GM12878 (cell line): ENCODE results near the gene SIRT5. TPM values are rescaled to one million over a fixed set of nuclear protein-coding genes. Genes with fewer than 3 reads are reported as not detected.

ENCODE experiments used
- ATAC-seq: fragments of 200-7000 bp; cut with Tn5 transposase; 3 replicates; pipeline ENCODE4 v1.9.1; 2020; ENCODE audit warnings: mild to moderate bottlenecking, moderate library complexity
- BruUV-seq: library from RNA; stranded (reverse); fragments of 400-500 nt; replicated peaks from 2 replicates; lab custom pipeline; 2021; lab: Mats Ljungman, UMichigan
- CTCF ChIA-PET: fragments of 300-600 bp; sonication (Branson Sonifier 250); formaldehyde crosslinking; extraction: SDS; loops from one replicate; lab custom pipeline; 2021; ENCODE audit warnings: inconsistent platforms; lab: Yijun Ruan, JAX
- POLR2A ChIA-PET: fragments of 350-600 bp; formaldehyde crosslinking; extraction: SDS; loops from one replicate; lab custom pipeline; 2021; ENCODE audit warnings: inconsistent platforms; lab: Charles Lee
- RAD21 ChIA-PET: fragments of 300-600 bp; sonication (Branson Sonifier 250); formaldehyde crosslinking; loops from one replicate; lab custom pipeline; 2023; ENCODE audit warnings: antibody characterized with exemption; ENCODE audit not compliant: unreplicated experiment; lab: Charles Lee
- SMC1A ChIA-PET: fragments of 300-600 bp; sonication (Branson Sonifier 250); formaldehyde crosslinking; loops from one replicate; lab custom pipeline; 2023; ENCODE audit not compliant: unreplicated experiment, uncharacterized antibody; lab: Charles Lee
- DNase-seq: peaks from one replicate; pipeline ENCODE4 v3.0.0-alpha.2; 2011; ENCODE audit warnings: low read depth, low spot score
- FAIRE-seq: peaks from 3 replicates; lab custom pipeline; 2011; peaks lifted over from hg19 to GRCh38; lab: Jason Lieb, UNC
- H2AFZ ChIP-seq: 2 replicates; pipeline ENCODE4 v1.6.0; 2011; ENCODE audit warnings: low read depth, low read length, control low read depth; ENCODE audit not compliant: control insufficient read depth
- H3K27ac ChIP-seq: 2 replicates; pipeline ENCODE4 v1.5.1; 2011; ENCODE audit warnings: control low read depth; ENCODE audit not compliant: control insufficient read depth, insufficient read depth
- H3K27me3 ChIP-seq, 2 experiments: replicated peaks in 1 of 2; 2 replicates each; pipeline versions ENCODE4 v1.6.0 to v1.6.1; 2011; ENCODE audit warnings: low read length in 1 of 2; ENCODE audit not compliant: control insufficient read depth in 2 of 2, insufficient read depth in 2 of 2
- H3K36me3 ChIP-seq, 2 experiments: 2 replicates each; pipeline ENCODE4 v1.5.1; 2011; ENCODE audit warnings: low read length in 1 of 2; ENCODE audit not compliant: control insufficient read depth in 2 of 2, insufficient read depth in 2 of 2
- H3K4me1 ChIP-seq: 2 replicates; pipeline ENCODE4 v1.6.1; 2011; ENCODE audit warnings: mild to moderate bottlenecking, low read length, moderate library complexity, mixed read lengths; ENCODE audit not compliant: control insufficient read depth, insufficient read depth
- H3K4me2 ChIP-seq: 2 replicates; pipeline ENCODE4 v1.6.0; 2011; ENCODE audit warnings: control low read depth; ENCODE audit not compliant: control insufficient read depth, insufficient read depth
- H3K4me3 ChIP-seq: fragments of 200-600 bp; sonication (generic); 2 replicates; pipeline ENCODE4 v1.5.1; 2016
- H3K79me2 ChIP-seq: 2 replicates; pipeline ENCODE4 v1.6.0; 2011; ENCODE audit warnings: low read length; ENCODE audit not compliant: control insufficient read depth, insufficient read depth
- H3K9ac ChIP-seq: 2 replicates; pipeline ENCODE4 v1.8.0; 2011; ENCODE audit warnings: low read length, control low read depth, mixed read lengths; ENCODE audit not compliant: control insufficient read depth, insufficient read depth
- H3K9me3 ChIP-seq: replicated peaks from 3 replicates; pipeline ENCODE4 v1.5.1; 2011; ENCODE audit warnings: mild to moderate bottlenecking, low read length; ENCODE audit not compliant: control insufficient read depth, insufficient read depth
- H4K20me1 ChIP-seq: 2 replicates; pipeline ENCODE4 v1.6.0; 2011; ENCODE audit not compliant: control insufficient read depth, insufficient read depth
- CBFB ChIP-seq: IDR thresholded peaks from 2 replicates; pipeline ENCODE4 v1.6.1; 2016; ENCODE audit warnings: antibody characterized with exemption, low read depth
- ESRRA ChIP-seq: IDR thresholded peaks from 2 replicates; pipeline ENCODE4 v1.6.1; 2012; ENCODE audit warnings: mild to moderate bottlenecking, low read length, improper control_type of control experiment
- ETV6 ChIP-seq, 2 experiments: fragments of 450-650 bp in 1 of 2; IDR thresholded peaks in 1 of 2; conservative IDR thresholded peaks in 1 of 2; 2 replicates each; pipeline ENCODE4 v1.6.1; 2014; ENCODE audit warnings: antibody characterized with exemption in 1 of 2, borderline replicate concordance in 1 of 2, low read depth in 1 of 2, mild to moderate bottlenecking in 1 of 2, moderate library complexity in 1 of 2
- SPI1 ChIP-seq: IDR thresholded peaks from 2 replicates; pipeline ENCODE4 v1.6.1; 2011; ENCODE audit warnings: low read depth, mild to moderate bottlenecking, low read length, moderate library complexity, borderline replicate concordance; ENCODE audit not compliant: insufficient read depth
- WRNIP1 ChIP-seq: IDR thresholded peaks from 2 replicates; pipeline ENCODE4 v1.6.1; 2011; ENCODE audit warnings: low read depth, low read length, improper control_type of control experiment, borderline replicate concordance
- ZZZ3 ChIP-seq: IDR thresholded peaks from 2 replicates; pipeline ENCODE4 v1.6.1; 2011; ENCODE audit warnings: low read depth; ENCODE audit not compliant: control insufficient read depth, insufficient read length
- WGBS: methylation state at CpG from one replicate; pipeline ENCODE4 v1.1.6; 2016; ENCODE audit warnings: low lambda C conversion rate; ENCODE audit not compliant: insufficient replicate concordance, insufficient coverage; ENCODE audit errors: missing lambda C conversion rate; 5-methylcytosine and 5-hydroxymethylcytosine counted together
- in situ Hi-C: fragments of 300-500 bp; cut with MboI; formaldehyde crosslinking; loops from 9 replicates; pipeline ENCODE4 v1.14.3; 2018; ENCODE audit warnings: mixed read lengths
- intact Hi-C: fragments of 100-400 bp; cut with micrococcal nuclease; formaldehyde crosslinking; loops from one replicate; pipeline ENCODE4 v1.14.2; 2022; ENCODE audit not compliant: unreplicated experiment
- polyA plus RNA-seq, 11 experiments: library from polyadenylated mRNA; depleted of rRNA in 4 of 11; unstranded in 6 of 11; stranded (reverse) in 5 of 11; fragments of >200 nt; fragmentation: Nextera tagmentation in 4 of 11; fragmentation: Illumina TruSeq in 1 of 11; extraction: Ambion mirVana in 4 of 11; extraction: Trizol in 1 of 11; gene quantifications; 1 replicate in 1 of 11; 2 replicates in 10 of 11; pipeline versions ENCODE4 v1.2.1 to v1.2.3, GENCODE V29; 2011 to 2016; ENCODE audit warnings: inconsistent platforms in 2 of 11, missing spikeins in 2 of 11, low read depth in 1 of 11
- total RNA-seq, 4 experiments: library from RNA; depleted of rRNA in 3 of 4; stranded (reverse); fragments of >200 nt in 3 of 4; fragmentation: Illumina TruSeq in 1 of 4; extraction: Trizol in 1 of 4; gene quantifications; 2 replicates each; pipeline versions ENCODE4 v1.2.1 to v1.2.3, GENCODE V29; 2013 to 2021
- TF ChIP-seq, protein P1 (sequence below), 3 experiments: IDR thresholded peaks in 2 of 3; conservative IDR thresholded peaks in 1 of 3; 2 replicates each; pipeline ENCODE4 v1.5.1; 2011; ENCODE audit warnings: low read depth in 3 of 3, low read length in 3 of 3, mild to moderate bottlenecking in 3 of 3, control low read depth in 2 of 3, moderate library complexity in 2 of 3, inconsistent platforms in 1 of 3, mixed read lengths in 1 of 3; ENCODE audit not compliant: control insufficient read depth in 2 of 3, insufficient read depth in 1 of 3; ENCODE audit errors: extremely low read depth in 1 of 3
- TF ChIP-seq, protein P2 (sequence below): fragments of 450-650 bp; IDR thresholded peaks from 2 replicates; pipeline ENCODE4 v1.6.1; 2016; ENCODE audit warnings: mild to moderate bottlenecking, moderate library complexity, borderline replicate concordance
- TF ChIP-seq, protein P3 (sequence below): fragments of 450-650 bp; IDR thresholded peaks from 2 replicates; pipeline ENCODE4 v1.6.1; 2018; ENCODE audit warnings: borderline replicate concordance, mild to moderate bottlenecking; ENCODE audit not compliant: partially characterized antibody
- TF ChIP-seq, protein P4 (sequence below): IDR thresholded peaks from 2 replicates; pipeline ENCODE4 v1.6.1; 2011; ENCODE audit warnings: borderline replicate concordance, low read depth, mild to moderate bottlenecking, moderate library complexity, low read length; ENCODE audit not compliant: insufficient read depth, poor library complexity, severe bottlenecking

Gene SIRT5
- total and polyA plus RNA-seq, 10 of the 15 experiments (the other 5 are each of a cell fraction or from before 2014, with no cell fraction given), result 1.7 to 12.4 (median 10.0) TPM

DNA sequence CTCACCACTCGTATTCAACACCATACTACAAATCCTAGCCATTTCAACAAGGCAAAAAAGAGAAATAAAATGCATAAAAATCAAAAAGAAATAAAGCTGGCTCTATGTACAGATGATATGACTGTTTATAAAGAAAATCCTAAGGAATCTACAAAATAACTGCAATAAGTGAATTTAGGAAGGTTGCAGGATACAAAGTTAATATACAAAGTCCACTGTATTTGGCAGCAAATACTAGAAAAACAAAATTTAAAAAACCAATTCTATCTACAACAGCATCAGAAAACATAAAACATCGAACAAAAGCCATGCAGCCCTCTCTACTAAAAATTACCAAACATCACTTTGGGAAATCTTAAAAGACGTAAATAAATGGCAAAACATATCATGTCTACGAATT is 89.6 kb downstream of the SIRT5 start:
- ChIA-PET RAD21 (interaction anchor here (0.7 to 1.0 kb wide), 4 partner anchors 17 to 90 kb away, joined by 3 read pairs; partner anchors contain the start of genes NOL7 and SIRT5), CTCF (interaction anchor here (0.7 to 1.7 kb wide), 4 partner anchors 16 to 49 kb away, joined by 3 to 8 read pairs (median 4); partner anchors contain the start of gene NOL7)
- TF ChIP-seq ZZZ3, result no peak
- TF ChIP-seq, protein P1, sequence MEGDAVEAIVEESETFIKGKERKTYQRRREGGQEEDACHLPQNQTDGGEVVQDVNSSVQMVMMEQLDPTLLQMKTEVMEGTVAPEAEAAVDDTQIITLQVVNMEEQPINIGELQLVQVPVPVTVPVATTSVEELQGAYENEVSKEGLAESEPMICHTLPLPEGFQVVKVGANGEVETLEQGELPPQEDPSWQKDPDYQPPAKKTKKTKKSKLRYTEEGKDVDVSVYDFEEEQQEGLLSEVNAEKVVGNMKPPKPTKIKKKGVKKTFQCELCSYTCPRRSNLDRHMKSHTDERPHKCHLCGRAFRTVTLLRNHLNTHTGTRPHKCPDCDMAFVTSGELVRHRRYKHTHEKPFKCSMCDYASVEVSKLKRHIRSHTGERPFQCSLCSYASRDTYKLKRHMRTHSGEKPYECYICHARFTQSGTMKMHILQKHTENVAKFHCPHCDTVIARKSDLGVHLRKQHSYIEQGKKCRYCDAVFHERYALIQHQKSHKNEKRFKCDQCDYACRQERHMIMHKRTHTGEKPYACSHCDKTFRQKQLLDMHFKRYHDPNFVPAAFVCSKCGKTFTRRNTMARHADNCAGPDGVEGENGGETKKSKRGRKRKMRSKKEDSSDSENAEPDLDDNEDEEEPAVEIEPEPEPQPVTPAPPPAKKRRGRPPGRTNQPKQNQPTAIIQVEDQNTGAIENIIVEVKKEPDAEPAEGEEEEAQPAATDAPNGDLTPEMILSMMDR (IDR thresholded peaks at IDR 0.05 in 2 of 3, conservative IDR thresholded peaks at IDR 0.05 in 1 of 3; ENCODE audit: control insufficient read depth in 2 of 3, extremely low read depth in 1 of 3, insufficient read depth in 1 of 3, low read depth in 3 of 3, low read length in 3 of 3), result no peak
- TF ChIP-seq ETV6 (conservative IDR thresholded peaks at IDR 0.05 in 1 of 2, IDR thresholded peaks at IDR 0.05 in 1 of 2; ENCODE audit: borderline replicate concordance in 1 of 2, low read depth in 1 of 2), result no peak
- no peak for TF ChIP-seq SPI1
- TF ChIP-seq, protein P2, sequence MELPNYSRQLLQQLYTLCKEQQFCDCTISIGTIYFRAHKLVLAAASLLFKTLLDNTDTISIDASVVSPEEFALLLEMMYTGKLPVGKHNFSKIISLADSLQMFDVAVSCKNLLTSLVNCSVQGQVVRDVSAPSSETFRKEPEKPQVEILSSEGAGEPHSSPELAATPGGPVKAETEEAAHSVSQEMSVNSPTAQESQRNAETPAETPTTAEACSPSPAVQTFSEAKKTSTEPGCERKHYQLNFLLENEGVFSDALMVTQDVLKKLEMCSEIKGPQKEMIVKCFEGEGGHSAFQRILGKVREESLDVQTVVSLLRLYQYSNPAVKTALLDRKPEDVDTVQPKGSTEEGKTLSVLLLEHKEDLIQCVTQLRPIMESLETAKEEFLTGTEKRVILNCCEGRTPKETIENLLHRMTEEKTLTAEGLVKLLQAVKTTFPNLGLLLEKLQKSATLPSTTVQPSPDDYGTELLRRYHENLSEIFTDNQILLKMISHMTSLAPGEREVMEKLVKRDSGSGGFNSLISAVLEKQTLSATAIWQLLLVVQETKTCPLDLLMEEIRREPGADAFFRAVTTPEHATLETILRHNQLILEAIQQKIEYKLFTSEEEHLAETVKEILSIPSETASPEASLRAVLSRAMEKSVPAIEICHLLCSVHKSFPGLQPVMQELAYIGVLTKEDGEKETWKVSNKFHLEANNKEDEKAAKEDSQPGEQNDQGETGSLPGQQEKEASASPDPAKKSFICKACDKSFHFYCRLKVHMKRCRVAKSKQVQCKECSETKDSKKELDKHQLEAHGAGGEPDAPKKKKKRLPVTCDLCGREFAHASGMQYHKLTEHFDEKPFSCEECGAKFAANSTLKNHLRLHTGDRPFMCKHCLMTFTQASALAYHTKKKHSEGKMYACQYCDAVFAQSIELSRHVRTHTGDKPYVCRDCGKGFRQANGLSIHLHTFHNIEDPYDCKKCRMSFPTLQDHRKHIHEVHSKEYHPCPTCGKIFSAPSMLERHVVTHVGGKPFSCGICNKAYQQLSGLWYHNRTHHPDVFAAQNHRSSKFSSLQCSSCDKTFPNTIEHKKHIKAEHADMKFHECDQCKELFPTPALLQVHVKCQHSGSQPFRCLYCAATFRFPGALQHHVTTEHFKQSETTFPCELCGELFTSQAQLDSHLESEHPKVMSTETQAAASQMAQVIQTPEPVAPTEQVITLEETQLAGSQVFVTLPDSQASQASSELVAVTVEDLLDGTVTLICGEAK, result no peak
- TF ChIP-seq, protein P3, sequence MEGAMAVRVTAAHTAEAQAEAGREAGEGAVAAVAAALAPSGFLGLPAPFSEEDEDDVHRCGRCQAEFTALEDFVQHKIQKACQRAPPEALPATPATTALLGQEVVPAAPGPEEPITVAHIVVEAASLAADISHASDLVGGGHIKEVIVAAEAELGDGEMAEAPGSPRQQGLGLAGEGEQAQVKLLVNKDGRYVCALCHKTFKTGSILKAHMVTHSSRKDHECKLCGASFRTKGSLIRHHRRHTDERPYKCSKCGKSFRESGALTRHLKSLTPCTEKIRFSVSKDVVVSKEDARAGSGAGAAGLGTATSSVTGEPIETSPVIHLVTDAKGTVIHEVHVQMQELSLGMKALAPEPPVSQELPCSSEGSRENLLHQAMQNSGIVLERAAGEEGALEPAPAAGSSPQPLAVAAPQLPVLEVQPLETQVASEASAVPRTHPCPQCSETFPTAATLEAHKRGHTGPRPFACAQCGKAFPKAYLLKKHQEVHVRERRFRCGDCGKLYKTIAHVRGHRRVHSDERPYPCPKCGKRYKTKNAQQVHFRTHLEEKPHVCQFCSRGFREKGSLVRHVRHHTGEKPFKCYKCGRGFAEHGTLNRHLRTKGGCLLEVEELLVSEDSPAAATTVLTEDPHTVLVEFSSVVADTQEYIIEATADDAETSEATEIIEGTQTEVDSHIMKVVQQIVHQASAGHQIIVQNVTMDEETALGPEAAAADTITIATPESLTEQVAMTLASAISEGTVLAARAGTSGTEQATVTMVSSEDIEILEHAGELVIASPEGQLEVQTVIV, result no peak
- no peak for TF ChIP-seq ESRRA
- TF ChIP-seq WRNIP1, result no peak
- no peak for TF ChIP-seq CBFB
- TF ChIP-seq, protein P4, sequence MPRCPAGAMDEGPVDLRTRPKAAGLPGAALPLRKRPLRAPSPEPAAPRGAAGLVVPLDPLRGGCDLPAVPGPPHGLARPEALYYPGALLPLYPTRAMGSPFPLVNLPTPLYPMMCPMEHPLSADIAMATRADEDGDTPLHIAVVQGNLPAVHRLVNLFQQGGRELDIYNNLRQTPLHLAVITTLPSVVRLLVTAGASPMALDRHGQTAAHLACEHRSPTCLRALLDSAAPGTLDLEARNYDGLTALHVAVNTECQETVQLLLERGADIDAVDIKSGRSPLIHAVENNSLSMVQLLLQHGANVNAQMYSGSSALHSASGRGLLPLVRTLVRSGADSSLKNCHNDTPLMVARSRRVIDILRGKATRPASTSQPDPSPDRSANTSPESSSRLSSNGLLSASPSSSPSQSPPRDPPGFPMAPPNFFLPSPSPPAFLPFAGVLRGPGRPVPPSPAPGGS, result no peak
- TF ChIP-seq, all 136 proteins: peak for 0
- 0 out of 2 replicates have a peak, but pooled peaks cover 5% of the 10 kb centered on the region for H3K4me1 ChIP-seq
- no peak overlapping the region for H3K4me3 ChIP-seq
- H3K79me2 ChIP-seq, result peaks cover 84% of the 10 kb centered on the region
- DNase-seq, result no peak
- in situ Hi-C loops, result no loop called here
- no TSS peak for BruUV-seq
- intact Hi-C loops, result no loop called here
- no peak overlapping the region for H3K27ac ChIP-seq
- no peak overlapping the region for H2AFZ ChIP-seq
- no peak overlapping the region for H3K4me2 ChIP-seq
- no peak overlapping the region for H3K9ac ChIP-seq
- ChIA-PET POLR2A (interaction anchor here (0.5 to 1.0 kb wide), 2 partner anchors 10 to 391 kb away, joined by 3 to 4 read pairs; no protein-coding TSS in a partner anchor), SMC1A (interaction anchor here (0.7 to 3.3 kb wide), 8 partner anchors 9 to 48 kb away, joined by 3 to 17 read pairs (median 4); no protein-coding TSS in a partner anchor)
- WGBS, result 85% methylated on average over 4 of the region's 4 CpGs
- no peak for ATAC-seq
- H4K20me1 ChIP-seq, result no peaks in the 10 kb centered on the region
- no peaks in the 10 kb centered on the region for H3K36me3 ChIP-seq
- H3K27me3 ChIP-seq, result no peaks in the 10 kb centered on the region
- H3K9me3 ChIP-seq, result peaks cover 1% of the 10 kb centered on the region; the same call in 2 of the 3 replicates
- FAIRE-seq, result no peak
